HepG2 (cell line): ENCODE results near the gene SRSF10. TPM values are rescaled to one million over a fixed set of nuclear protein-coding genes. Genes with fewer than 3 reads are reported as not detected.
A peak's percentile ranks its signal among the peaks of the same experiment; 100 is the strongest.

Source experiments
- ATF7-NPFF ChIP-seq: sonication (generic); formaldehyde crosslinking; IDR thresholded peaks from 2 replicates; pipeline ENCODE4 v1.8.1; 2023; ENCODE audit warnings: mild to moderate bottlenecking, low read depth, missing genetic modification reagents, moderate library complexity
- CREB1 ChIP-seq, 2 experiments: fragments of 450-650 bp in 1 of 2; IDR thresholded peaks; 2 replicates each; pipeline ENCODE4 v1.6.1; 2016 to 2017; ENCODE audit warnings: control low read depth in 1 of 2, mild to moderate bottlenecking in 1 of 2, missing compliant biosample characterization in 1 of 2, missing genetic modification characterization in 1 of 2
- HNRNPH1 ChIP-seq: fragments of 200-400 bp; formaldehyde crosslinking; optimal IDR thresholded peaks from 2 replicates; pipeline ENCODE3; 2017; ENCODE audit warnings: mild to moderate bottlenecking, low read depth, low read length
- KDM5A ChIP-seq: fragments of 200-600 bp; sonication (generic); IDR thresholded peaks from 2 replicates; pipeline ENCODE4 v1.7.0; 2018; ENCODE audit warnings: antibody characterized with exemption, mild to moderate bottlenecking, low read length, borderline replicate concordance
- MAZ ChIP-seq, 2 experiments: sonication (generic) in 1 of 2; formaldehyde crosslinking in 1 of 2; IDR thresholded peaks; 2 replicates each; pipeline versions ENCODE4 v1.5.0 to v1.6.1; 2012 to 2020; ENCODE audit warnings: low read depth in 2 of 2, mild to moderate bottlenecking in 2 of 2, borderline replicate concordance in 1 of 2, improper control_type of control experiment in 1 of 2, low read length in 1 of 2, missing genetic modification reagents in 1 of 2, moderate library complexity in 1 of 2
- MTERF4 ChIP-seq: sonication (generic); formaldehyde crosslinking; IDR thresholded peaks from 2 replicates; pipeline ENCODE4 v1.8.0; 2023; ENCODE audit warnings: mild to moderate bottlenecking, missing genetic modification reagents
- NAIF1 ChIP-seq: sonication (generic); formaldehyde crosslinking; IDR thresholded peaks from 2 replicates; pipeline ENCODE4 v1.5.0; 2020; ENCODE audit warnings: mild to moderate bottlenecking, missing genetic modification reagents, borderline replicate concordance
- SMARCC2 ChIP-seq: fragments of 450-650 bp; IDR thresholded peaks from 2 replicates; pipeline ENCODE4 v1.6.1; 2017; ENCODE audit warnings: antibody characterized with exemption, mild to moderate bottlenecking
- SOX5 ChIP-seq: IDR thresholded peaks from 2 replicates; pipeline ENCODE4 v1.6.1; 2016; ENCODE audit warnings: borderline replicate concordance
- ZBTB46 ChIP-seq: sonication (generic); formaldehyde crosslinking; IDR thresholded peaks from 2 replicates; pipeline ENCODE4 v1.4.0; 2020; ENCODE audit warnings: mild to moderate bottlenecking, missing genetic modification reagents, borderline replicate concordance
- ZNF800 ChIP-seq: sonication (generic); formaldehyde crosslinking; IDR thresholded peaks from 2 replicates; pipeline ENCODE4 v1.4.0; 2020; ENCODE audit warnings: missing genetic modification reagents
- ZNF883 ChIP-seq: sonication (generic); formaldehyde crosslinking; IDR thresholded peaks from 2 replicates; pipeline ENCODE4 v1.5.1; 2020; ENCODE audit warnings: mild to moderate bottlenecking, missing genetic modification reagents; ENCODE audit errors: not compliant biosample characterization
- polyA plus RNA-seq, 8 experiments: library from polyadenylated mRNA; depleted of rRNA in 3 of 8; stranded (reverse) in 7 of 8; unstranded in 1 of 8; fragments of >200 nt; fragmentation: Illumina TruSeq in 4 of 8; extraction: Trizol in 4 of 8; gene quantifications; 2 replicates each; pipeline versions ENCODE4 v1.2.1 to v1.2.3, GENCODE V29; 2011 to 2016; ENCODE audit warnings: low read depth in 4 of 8, missing spikeins in 1 of 8, mixed read lengths in 1 of 8; ENCODE audit not compliant: insufficient read depth in 1 of 8
- total RNA-seq, 5 experiments: library from RNA; depleted of rRNA; stranded (reverse); fragments of >200 nt; fragmentation: Illumina TruSeq; extraction: Trizol; gene quantifications; 2 replicates each; pipeline ENCODE4 v1.2.3, GENCODE V29; 2016; ENCODE audit warnings: low read depth in 1 of 5
- TF ChIP-seq, protein P1 (sequence below): sonication (generic); formaldehyde crosslinking; IDR thresholded peaks from 2 replicates; pipeline ENCODE4; 2020; ENCODE audit warnings: missing genetic modification reagents, mild to moderate bottlenecking, borderline replicate concordance
- TF ChIP-seq, protein P2 (sequence below): sonication (generic); formaldehyde crosslinking; IDR thresholded peaks from 2 replicates; pipeline ENCODE4 v1.8.0; 2022; ENCODE audit warnings: missing genetic modification reagents, mild to moderate bottlenecking, borderline replicate concordance

The SRSF10 gene
- total and polyA plus RNA-seq, 2 of the 13 experiments (the other 11 are each of a cell fraction or from before 2014, with no cell fraction given), result 126 to 186 TPM

- TF ChIP-seq NAIF1 (CRISPR knock-in tag) (no peak), ZNF800 (CRISPR knock-in tag) (no peak), SMARCC2 (no peak), MTERF4 (no peak), HNRNPH1 (no peak), CREB1 (IDR thresholded peaks at IDR 0.05) (no peak), CREB1 (CRISPR knock-in tag; IDR thresholded peaks at IDR 0.05) (peak; percentile 83), ZNF883 (CRISPR knock-in tag) (no peak), MAZ (IDR thresholded peaks at IDR 0.05; ENCODE audit: borderline replicate concordance, low read depth, low read length) (no peak), MAZ (CRISPR knock-in tag; IDR thresholded peaks at IDR 0.05; ENCODE audit: low read depth) (no peak; the same call in 1 of the 2 replicates), SOX5 (CRISPR knock-in tag) (peak; percentile 84; the same call in 1 of the 2 replicates), ZBTB46 (CRISPR knock-in tag) (no peak), KDM5A (no peak), ATF7-NPFF (CRISPR knock-in tag) (0 out of 2 replicates have a peak, but pooled peaks have one; percentile 40)
- TF ChIP-seq, protein P1, sequence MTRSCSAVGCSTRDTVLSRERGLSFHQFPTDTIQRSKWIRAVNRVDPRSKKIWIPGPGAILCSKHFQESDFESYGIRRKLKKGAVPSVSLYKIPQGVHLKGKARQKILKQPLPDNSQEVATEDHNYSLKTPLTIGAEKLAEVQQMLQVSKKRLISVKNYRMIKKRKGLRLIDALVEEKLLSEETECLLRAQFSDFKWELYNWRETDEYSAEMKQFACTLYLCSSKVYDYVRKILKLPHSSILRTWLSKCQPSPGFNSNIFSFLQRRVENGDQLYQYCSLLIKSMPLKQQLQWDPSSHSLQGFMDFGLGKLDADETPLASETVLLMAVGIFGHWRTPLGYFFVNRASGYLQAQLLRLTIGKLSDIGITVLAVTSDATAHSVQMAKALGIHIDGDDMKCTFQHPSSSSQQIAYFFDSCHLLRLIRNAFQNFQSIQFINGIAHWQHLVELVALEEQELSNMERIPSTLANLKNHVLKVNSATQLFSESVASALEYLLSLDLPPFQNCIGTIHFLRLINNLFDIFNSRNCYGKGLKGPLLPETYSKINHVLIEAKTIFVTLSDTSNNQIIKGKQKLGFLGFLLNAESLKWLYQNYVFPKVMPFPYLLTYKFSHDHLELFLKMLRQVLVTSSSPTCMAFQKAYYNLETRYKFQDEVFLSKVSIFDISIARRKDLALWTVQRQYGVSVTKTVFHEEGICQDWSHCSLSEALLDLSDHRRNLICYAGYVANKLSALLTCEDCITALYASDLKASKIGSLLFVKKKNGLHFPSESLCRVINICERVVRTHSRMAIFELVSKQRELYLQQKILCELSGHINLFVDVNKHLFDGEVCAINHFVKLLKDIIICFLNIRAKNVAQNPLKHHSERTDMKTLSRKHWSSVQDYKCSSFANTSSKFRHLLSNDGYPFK (CRISPR knock-in tag), result 0 out of 2 replicates have a peak, but pooled peaks have one; percentile 23
- TF ChIP-seq, protein P2, sequence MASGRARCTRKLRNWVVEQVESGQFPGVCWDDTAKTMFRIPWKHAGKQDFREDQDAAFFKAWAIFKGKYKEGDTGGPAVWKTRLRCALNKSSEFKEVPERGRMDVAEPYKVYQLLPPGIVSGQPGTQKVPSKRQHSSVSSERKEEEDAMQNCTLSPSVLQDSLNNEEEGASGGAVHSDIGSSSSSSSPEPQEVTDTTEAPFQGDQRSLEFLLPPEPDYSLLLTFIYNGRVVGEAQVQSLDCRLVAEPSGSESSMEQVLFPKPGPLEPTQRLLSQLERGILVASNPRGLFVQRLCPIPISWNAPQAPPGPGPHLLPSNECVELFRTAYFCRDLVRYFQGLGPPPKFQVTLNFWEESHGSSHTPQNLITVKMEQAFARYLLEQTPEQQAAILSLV (CRISPR knock-in tag), result no peak
Observed at GRCh38 chr1:24018611-24019580, 38.8 kb upstream of the SRSF10 start (continued).
